OCI-LY1 (cell line): ENCODE data around the gene PEX5L.

Experiments
- H2AFZ ChIP-seq: fragments of 200-600 bp; sonication (generic), shearing (Covaris generic); 2 replicates; pipeline ENCODE4 v1.6.0; 2014; ENCODE audit warnings: antibody characterized with exemption, mild to moderate bottlenecking, low read length
- H3F3A ChIP-seq: fragments of 200-600 bp; sonication (generic), shearing (Covaris generic); 2 replicates; pipeline ENCODE4 v1.6.0; 2014; ENCODE audit warnings: mild to moderate bottlenecking, antibody characterized with exemption, low read length, moderate library complexity; ENCODE audit not compliant: insufficient read depth
- H3K27ac ChIP-seq: fragments of 200-600 bp; sonication (generic); 2 replicates; pipeline ENCODE4 v1.5.1; 2014; ENCODE audit warnings: low read length, mixed run types, mild to moderate bottlenecking, low read depth; ENCODE audit not compliant: poor library complexity, severe bottlenecking
- H3K27me3 ChIP-seq: fragments of 200-600 bp; sonication (generic); 2 replicates; pipeline ENCODE4 v1.6.0; 2014; ENCODE audit warnings: antibody characterized with exemption, mild to moderate bottlenecking, low read length, moderate library complexity; ENCODE audit not compliant: insufficient read depth
- H3K36me3 ChIP-seq: fragments of 200-600 bp; sonication (generic); 2 replicates; pipeline ENCODE4 v1.6.1; 2014; ENCODE audit warnings: mild to moderate bottlenecking, antibody characterized with exemption, low read length, moderate library complexity, mixed read lengths; ENCODE audit not compliant: insufficient read depth
- H3K4me1 ChIP-seq: fragments of 200-600 bp; sonication (generic); 2 replicates; pipeline ENCODE4 v1.5.1; 2014; ENCODE audit warnings: mild to moderate bottlenecking, low read length, moderate library complexity; ENCODE audit not compliant: insufficient read depth, severe bottlenecking
- H3K4me2 ChIP-seq: fragments of 200-600 bp; sonication (generic), shearing (Covaris generic); 2 replicates; pipeline ENCODE4 v1.6.1; 2014; ENCODE audit warnings: low read length
- H3K4me3 ChIP-seq: fragments of 200-600 bp; sonication (generic); 2 replicates; pipeline ENCODE4 v1.5.1; 2014; ENCODE audit warnings: low read length, low read depth, mild to moderate bottlenecking, mixed read lengths; ENCODE audit not compliant: poor library complexity, severe bottlenecking
- H3K79me2 ChIP-seq: fragments of 200-600 bp; shearing (Covaris generic); 2 replicates; pipeline ENCODE4 v1.6.1; 2016; ENCODE audit warnings: mixed run types, low read length, mixed read lengths; ENCODE audit not compliant: insufficient read depth
- H3K9ac ChIP-seq: fragments of 200-600 bp; sonication (generic), shearing (Covaris generic); 2 replicates; pipeline ENCODE4 v1.6.1; 2014; ENCODE audit warnings: mild to moderate bottlenecking, low read length, mixed read lengths
- H3K9me2 ChIP-seq: fragments of 200-600 bp; sonication (generic), shearing (Covaris generic); 2 replicates; pipeline ENCODE4 v1.6.1; 2014; ENCODE audit warnings: low read depth, mild to moderate bottlenecking, low read length, mixed read lengths
- H3K9me3 ChIP-seq: fragments of 200-600 bp; shearing (Covaris generic); 2 replicates; pipeline ENCODE4 v1.6.1; 2014; ENCODE audit warnings: low read length, mixed read lengths
- H4K20me1 ChIP-seq: fragments of 200-600 bp; sonication (generic), shearing (Covaris generic); 2 replicates; pipeline ENCODE4 v1.6.0; 2016; ENCODE audit warnings: mild to moderate bottlenecking, low read length; ENCODE audit not compliant: insufficient read depth
- CTCF ChIP-seq: fragments of 200-600 bp; sonication (generic), shearing (Covaris generic); IDR thresholded peaks from 2 replicates; pipeline ENCODE4 v1.5.1; 2017; ENCODE audit warnings: mild to moderate bottlenecking, antibody characterized with exemption, low read length, moderate library complexity, mixed read lengths
- EZH2 ChIP-seq: fragments of 200-600 bp; sonication (generic), shearing (Covaris generic); IDR thresholded peaks from 2 replicates; pipeline ENCODE4 v1.8.0; 2017; ENCODE audit warnings: borderline replicate concordance, mixed run types, mild to moderate bottlenecking, antibody characterized with exemption, low read length, moderate library complexity, mixed read lengths

Gene PEX5L

GRCh38 chr3:180070925-180071324 lies 34.2 kb upstream of the PEX5L start:
- H3K4me3 ChIP-seq = no peak overlapping the region
- no peaks in the 10 kb centered on the region for H4K20me1 ChIP-seq
- no peaks in the 10 kb centered on the region for H3K9me2 ChIP-seq
- no peaks in the 10 kb centered on the region for H3K79me2 ChIP-seq
- peak overlapping the region; percentile 12; the same call in 1 of the 2 replicates for H2AFZ ChIP-seq
- no peak overlapping the region for H3K27ac ChIP-seq
- no peaks in the 10 kb centered on the region for H3K36me3 ChIP-seq
- TF ChIP-seq CTCF (no peak), EZH2 (no peak)
- no peaks in the 10 kb centered on the region for H3F3A ChIP-seq
- peak overlapping the region; percentile 15; the same call in 1 of the 2 replicates for H3K4me2 ChIP-seq
- no peaks in the 10 kb centered on the region for H3K27me3 ChIP-seq
- peaks cover 7% of the 10 kb centered on the region for H3K4me1 ChIP-seq
- H3K9ac ChIP-seq = no peak overlapping the region
- H3K9me3 ChIP-seq = no peaks in the 10 kb centered on the region

GRCh38 chr3:180068023-180068422 lies 31.3 kb upstream of the PEX5L start:
- Histone ChIP-seq H2AFZ (no peak overlapping the region), H4K20me1 (no peaks in the 10 kb centered on the region), H3F3A (no peaks in the 10 kb centered on the region), H3K4me1 (peaks cover 7% of the 10 kb centered on the region), H3K27ac (no peak overlapping the region), H3K9ac (no peak overlapping the region), H3K4me3 (no peak overlapping the region), H3K79me2 (no peaks in the 10 kb centered on the region), H3K27me3 (no peaks in the 10 kb centered on the region), H3K9me2 (no peaks in the 10 kb centered on the region), H3K4me2 (no peak overlapping the region), H3K36me3 (no peaks in the 10 kb centered on the region), H3K9me3 (no peaks in the 10 kb centered on the region)
- TF ChIP-seq EZH2 (no peak), CTCF (no peak)

- TF ChIP-seq CTCF (no peak), EZH2 (no peak)
- Histone ChIP-seq H3K9ac (no peak overlapping the region), H3K4me3 (no peak overlapping the region), H4K20me1 (no peaks in the 10 kb centered on the region), H3F3A (no peaks in the 10 kb centered on the region), H3K27ac (no peak overlapping the region), H3K36me3 (no peaks in the 10 kb centered on the region), H3K9me3 (no peaks in the 10 kb centered on the region), H3K9me2 (no peaks in the 10 kb centered on the region), H2AFZ (no peak overlapping the region), H3K4me1 (peaks cover 7% of the 10 kb centered on the region), H3K27me3 (no peaks in the 10 kb centered on the region), H3K4me2 (no peak overlapping the region), H3K79me2 (no peaks in the 10 kb centered on the region)
These were observed 29.9 kb upstream of the PEX5L start for GRCh38 chr3:180066598-180066997.
